HG03039 (cell line): Measurements from ENCODE around the gene PDPK1.
"Not testable (repeated sequence)": the region's sequence is repeated elsewhere in the genome, so short reads cannot be mapped to it uniquely, and the experiment has no call there.

Experiments
- ATAC-seq: cut with Tn5 transposase; IDR thresholded peaks from one replicate; pipeline ENCODE4 v1.9.1; 2021; ENCODE audit warnings: mild to moderate bottlenecking, moderate library complexity; ENCODE audit not compliant: unreplicated experiment

PDPK1 gene

DNA sequence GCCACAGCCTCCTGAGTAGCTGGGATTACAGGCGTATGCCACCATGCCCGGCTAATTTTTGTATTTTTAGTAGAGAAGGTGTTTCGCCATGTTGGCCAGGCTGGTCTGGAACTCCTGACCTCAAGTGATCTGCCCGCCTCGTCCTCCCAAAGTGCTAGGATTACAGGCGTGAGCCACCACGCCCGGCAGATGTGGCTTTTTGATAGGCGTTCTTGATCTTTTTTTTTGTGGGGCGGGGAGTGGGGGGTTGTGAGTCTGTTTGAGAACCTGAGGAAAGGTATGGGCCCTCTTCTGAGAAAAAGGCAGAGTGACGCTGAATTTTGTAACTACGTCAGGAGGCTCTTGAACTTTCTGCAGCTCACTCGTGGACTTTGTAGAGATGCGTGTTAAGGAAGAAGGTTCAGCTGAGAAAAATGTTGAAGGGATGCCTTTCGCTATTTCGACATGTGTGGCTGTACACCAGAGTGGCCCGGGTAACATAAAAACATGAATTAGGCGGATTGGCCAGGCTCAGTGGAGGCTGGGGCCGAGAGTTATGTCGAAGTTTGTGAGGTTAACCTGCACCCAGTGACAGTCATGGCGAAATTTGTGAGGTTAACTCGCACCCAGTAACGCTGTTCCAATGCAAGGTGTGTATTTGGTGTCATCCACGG lies 1.5 kb downstream of the PDPK1 start:
- ATAC-seq: not testable (repeated sequence)

DNA sequence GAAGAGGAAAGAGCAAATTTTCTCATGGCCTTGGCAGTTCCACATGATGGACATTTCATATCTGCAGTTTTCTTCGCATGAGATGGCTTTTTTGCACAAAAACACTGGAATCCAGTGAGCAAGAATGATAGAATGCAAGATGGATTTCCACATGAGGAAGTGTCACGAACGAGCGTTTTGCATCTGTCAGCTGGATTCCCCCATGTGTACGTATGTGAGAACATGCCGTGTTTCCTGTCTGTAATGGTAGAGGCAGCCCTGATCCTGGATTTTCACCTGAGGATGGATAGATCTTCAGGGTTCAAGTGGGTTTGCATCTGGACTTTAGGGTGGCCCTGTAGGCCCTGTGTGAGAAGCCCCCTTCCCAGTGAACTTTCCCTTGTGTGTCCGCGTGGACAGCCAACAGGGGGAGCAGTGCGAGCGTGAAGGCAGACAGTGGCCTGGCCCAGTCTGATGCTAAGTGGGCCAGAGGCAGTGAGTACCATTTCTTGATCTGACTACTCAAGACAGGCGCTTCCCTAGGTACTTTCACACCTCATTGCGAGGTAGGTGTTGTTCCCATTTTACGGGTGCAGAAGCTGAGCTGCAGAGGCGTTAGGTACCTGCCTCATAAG lies 2.1 kb downstream of the PDPK1 start:
- not testable (repeated sequence) for ATAC-seq

DNA sequence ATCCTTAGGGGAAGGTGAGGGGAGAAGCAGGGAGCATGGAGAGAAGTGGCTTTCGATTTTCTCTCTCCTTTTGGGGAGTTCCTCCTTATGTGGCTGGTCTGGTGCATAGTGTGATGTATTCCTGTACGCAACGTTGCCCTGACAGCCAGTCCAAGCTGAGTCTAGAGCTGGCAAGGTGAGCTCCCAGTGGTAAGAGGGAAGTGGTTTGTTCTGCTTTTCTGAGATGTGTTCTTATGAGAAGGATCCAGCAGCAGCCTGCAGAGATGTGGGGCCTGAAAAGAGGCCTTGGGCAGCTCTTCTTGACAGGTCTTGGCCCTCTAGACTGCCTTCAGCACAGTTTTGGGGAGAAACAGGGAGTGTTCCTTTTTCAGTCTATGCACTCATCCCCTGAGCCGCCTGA lies 3.1 kb downstream of the PDPK1 start:
- not testable (repeated sequence) for ATAC-seq

DNA sequence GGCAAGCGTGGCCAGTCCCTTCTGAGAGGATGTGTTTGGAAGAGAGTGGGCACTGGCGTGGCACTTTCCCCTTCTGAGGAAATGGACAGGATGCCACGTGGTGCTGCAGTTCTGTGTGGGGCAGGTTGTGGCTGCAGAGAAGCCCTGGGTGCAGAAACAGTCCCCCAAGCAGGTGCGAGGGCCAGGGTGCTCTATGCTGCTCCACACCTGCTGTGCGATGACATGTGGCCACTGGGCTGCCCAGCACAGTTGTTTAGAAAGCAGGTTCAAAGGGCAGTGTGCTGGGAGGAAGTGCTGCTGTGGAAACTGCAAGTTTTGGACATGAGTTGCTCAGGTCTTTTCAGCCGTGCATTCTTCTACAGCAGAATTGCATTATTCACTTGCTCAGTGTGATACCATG lies 3.6 kb downstream of the PDPK1 start:
- ATAC-seq: not testable (repeated sequence)

DNA sequence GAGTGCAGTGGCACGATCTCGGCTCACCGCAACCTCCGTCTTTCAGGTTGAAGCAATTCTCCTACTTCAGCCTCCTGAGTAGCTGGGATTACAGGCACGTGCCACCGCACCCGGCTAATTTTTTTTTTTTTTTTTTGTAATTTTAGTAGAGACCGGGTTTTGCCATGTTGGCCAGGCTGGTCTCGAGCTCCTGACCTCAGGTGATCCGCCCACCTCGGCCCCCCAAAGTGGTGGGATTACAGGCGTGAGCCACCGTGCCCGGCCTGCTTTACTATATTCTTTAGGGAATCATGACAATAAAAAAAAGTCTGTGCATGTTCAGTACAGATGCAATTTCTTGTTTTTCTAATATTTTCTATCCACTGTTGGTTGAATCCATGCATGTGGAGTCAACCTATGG lies 6.0 kb downstream of the PDPK1 start:
- not testable (repeated sequence) for ATAC-seq

DNA sequence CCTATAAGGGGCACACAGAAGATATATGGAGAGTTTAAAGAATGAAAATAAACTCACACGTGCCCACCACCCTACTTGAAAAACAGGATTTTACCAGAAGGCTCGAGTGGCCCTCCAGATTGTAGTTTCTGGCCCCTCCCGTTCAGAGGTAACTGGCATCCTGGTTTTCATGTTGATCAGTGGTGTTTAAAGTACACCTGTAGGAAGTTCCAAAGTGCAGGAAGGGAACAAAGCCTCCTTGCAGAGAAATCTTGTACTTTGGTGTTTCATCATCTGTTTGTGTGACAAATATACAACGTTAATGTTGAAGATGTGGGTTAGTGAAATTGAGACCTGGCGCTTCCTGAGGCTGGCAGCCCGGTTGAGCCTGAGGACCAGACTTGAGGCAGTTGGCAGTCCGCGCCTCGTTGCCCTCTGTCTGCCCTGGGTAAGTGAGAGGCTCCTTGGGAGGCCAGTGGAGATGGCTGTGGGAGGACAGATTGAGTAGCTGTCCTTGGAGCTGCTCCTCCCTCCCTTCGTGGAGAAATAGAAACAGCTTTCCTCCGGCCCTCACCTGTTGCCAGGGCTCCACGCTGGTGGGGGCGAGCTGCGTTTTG lies 12.6 kb downstream of the PDPK1 start:
- not testable (repeated sequence) for ATAC-seq

DNA sequence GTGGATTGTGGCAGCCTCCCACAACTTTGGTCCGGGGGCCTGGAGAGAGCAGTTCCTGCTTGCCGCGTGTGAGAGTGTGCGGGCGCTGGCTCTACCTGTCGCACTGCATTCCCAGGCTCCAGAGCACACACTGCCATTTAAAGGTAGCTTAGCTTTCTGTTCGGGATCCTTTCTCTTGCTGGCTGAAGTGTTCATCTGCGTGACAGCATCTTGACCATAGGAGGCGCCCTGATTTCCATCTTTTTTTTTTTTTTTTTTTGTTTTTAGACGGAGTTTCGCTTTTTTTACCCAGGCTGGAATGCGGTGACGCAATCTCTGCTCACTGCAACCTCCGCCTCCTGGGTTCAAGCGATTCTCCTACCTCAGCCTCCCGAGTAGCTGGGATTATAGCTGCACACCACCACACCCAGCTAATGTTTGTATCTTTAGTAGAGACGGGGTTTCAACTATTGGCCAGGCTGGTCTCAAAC lies 13.6 kb downstream of the PDPK1 start:
- not testable (repeated sequence) for ATAC-seq

DNA sequence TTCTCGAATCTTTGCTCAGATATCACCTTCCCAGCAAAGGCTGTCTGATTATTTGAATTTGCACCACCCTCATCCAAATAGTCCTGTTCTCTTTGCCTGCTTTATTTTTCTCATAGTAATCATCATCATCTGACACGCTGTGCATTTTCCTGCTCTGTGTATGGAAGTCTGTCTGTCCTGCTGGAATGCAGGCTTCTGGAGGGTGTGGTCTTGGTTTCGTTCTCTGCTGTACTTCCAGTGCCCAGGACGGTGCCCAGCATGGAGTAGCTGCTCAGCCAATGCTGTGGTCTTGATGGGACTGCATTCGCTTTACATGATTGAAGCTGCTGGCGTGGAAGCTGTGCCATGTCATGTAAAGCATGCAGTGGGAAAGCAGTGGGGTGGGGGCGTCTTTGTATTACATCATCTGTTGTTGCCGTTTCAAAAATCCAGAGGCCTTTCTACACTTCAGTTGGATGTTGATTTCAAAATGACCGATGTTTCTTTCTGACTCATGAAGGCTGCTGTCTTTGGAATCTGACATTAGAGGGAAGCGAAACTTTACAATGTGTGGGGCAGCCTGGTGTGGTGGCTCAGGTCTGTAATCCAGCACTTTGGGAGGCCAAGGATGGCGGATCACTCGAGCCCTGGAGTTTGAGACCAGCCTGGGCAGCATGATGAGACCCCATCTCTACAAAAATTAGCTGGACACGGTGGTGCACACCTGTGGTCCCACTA lies 17.0 kb downstream of the PDPK1 start:
- not testable (repeated sequence) for ATAC-seq

DNA sequence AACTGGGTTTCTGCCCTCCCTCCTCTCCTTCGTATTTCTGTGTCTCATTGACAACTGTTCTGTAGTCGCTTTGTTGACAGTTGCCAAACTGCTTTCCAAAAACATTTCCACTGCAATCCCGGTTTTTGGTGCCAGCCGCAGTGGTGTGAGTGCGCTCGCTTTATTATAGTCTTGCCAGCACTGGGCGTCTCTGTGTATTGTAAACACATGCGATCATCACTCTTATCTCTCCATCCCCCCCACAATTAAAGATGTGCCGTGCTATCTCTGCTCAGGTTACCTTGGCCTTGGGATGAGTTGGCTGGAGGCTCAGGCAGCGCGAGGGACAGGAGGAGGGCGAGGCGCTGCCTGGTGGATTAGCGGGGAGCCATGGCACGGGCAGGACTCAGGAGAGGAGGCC lies 19.3 kb downstream of the PDPK1 start:
- not testable (repeated sequence) for ATAC-seq

DNA sequence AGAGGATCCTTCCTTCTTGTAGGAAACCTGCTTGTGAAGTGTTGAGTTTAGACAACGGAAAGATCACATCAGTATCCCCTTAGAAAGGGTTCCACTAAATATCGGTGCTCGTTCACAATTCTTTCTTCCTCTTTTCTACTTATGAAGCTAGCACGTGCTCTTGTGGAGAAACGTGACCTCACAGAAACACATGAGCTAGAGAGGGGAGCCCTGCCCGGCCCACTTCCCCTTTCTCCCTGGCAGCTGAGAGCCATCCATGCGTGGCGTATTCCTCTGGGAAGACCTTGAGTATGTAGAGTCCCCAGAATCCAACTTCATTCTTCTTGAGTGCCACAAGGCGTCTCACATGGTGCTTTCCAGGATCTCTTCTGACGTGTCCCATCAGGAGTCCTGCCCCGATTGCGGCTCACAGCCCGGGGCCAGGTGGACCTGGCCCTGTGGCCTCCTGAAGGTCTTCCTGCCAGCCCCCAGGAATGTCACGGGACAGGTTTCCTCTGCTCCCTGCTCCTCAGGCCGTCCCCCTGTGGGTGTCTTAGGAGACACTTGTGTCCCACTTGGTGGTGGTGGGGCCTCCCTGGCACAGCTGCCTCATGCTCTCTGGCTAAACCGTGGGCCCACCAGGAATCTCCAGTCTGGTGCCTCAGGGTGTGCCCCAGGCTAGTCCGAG lies 22.4 kb downstream of the PDPK1 start:
- ATAC-seq: not testable (repeated sequence)

DNA sequence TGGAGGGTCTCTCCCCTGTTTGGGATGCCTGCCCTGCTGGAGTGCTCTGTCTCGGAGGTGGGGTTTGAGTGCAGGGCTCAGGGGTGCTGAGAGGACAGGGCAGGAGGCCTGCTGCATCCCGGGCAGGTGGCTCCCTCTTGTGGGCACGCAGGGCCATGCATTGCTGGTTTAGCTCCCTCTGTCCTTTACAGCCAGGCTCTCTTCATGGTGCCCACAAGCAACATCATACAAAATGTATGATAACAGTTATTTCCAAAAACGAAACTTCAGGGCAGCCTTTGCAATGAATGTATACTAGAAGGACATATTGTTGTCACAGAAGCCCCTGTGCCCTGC lies 22.9 kb downstream of the PDPK1 start:
- not testable (repeated sequence) for ATAC-seq

DNA sequence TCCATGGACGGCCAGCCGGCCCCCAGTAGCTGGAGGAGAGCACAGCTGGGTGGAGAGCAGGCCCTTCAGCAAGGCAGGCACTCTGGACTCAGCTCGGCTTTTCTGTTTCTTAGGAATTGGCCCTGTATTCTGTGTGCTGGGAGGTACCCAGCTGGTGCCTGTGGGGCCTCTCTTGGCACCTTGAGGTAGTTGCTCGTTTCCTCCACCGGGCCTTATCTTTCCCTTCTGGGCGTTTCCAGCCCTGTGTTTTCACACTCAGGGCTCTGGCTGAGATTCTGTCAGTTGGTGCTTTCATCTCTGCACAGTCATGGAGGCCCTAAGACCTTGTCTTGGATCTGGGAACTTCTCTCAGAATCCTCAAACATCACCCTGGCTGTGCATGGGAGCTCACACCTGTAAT lies 29.7 kb downstream of the PDPK1 start:
- not testable (repeated sequence) for ATAC-seq

DNA sequence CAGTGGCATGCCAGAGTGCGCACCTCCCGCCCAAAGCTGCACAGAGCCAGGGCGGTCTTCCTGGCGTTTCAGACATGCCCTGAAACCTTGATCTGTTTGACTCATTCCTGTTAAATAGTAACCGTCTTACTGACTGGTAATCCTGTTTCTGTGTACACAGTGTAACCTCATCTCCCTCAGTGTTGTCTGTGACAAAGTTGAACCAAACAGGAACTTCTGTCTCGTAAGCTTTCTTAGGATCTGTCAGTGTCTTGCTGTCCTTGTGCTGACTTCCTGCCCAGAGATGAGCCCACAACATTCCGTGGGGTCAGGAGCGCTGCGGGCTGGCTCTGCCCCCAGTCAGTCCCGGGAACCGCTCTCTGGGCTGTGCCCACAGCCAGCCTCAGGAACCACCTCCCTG lies 30.8 kb downstream of the PDPK1 start:
- ATAC-seq: not testable (repeated sequence)

DNA sequence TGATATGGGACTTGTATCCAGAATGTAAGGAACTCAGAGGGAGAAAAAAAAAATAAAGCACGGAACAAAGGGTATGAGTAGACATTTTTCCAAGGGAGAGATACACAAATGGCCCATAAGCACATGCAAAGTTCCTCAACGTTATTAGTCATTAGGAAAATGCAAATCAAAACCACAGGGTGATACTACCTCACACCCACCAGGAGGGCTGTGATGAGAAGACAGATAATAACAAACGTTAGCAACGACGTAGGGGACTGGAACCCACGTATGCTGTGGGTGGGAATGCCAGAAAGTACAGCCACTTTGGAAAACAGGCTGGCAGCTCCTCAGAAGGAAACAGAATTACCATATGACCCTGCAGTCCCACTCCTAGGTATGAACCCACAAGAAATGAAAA lies 34.9 kb downstream of the PDPK1 start:
- ATAC-seq: not testable (repeated sequence)

DNA sequence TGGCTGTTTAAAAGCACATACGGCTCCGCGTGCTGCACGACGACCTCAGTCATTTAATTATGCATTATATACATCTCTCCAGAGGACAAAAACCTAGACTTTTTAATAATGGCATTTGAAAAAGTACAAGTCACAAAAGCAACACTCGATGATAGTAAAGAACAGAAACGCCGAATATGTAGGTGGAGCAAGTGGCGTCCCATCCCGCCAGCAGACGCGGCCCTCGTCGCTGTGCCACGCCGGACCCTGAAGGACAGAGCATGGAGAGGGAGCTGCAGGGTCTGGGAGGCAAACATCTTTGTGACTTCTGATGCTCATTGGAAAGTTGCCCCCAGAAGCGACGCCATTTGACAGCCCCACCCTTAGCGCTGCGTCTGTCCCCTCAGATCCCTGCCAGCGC lies 38.0 kb downstream of the PDPK1 start:
- ATAC-seq: not testable (repeated sequence)

DNA sequence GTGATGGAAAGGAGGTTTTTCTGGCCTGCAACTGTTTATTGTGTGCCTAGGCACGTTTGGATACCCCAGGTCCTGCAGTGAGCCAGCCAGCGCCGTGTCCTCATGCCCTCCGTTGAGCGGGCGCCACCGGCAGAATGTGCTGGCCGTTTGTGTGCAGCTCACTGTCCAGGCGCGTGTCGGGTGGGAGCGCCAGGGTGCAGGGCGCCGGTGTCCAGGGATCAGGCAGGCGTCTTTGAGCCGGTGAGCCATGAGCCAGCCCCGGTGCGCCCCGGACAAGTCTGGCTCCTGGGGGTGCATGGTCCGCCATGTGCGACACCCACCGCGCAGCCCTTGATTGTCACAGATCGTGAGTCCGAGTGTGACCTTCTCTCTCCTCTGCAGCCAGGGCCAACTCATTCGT lies 39.2 kb downstream of the PDPK1 start:
- not testable (repeated sequence) for ATAC-seq

DNA sequence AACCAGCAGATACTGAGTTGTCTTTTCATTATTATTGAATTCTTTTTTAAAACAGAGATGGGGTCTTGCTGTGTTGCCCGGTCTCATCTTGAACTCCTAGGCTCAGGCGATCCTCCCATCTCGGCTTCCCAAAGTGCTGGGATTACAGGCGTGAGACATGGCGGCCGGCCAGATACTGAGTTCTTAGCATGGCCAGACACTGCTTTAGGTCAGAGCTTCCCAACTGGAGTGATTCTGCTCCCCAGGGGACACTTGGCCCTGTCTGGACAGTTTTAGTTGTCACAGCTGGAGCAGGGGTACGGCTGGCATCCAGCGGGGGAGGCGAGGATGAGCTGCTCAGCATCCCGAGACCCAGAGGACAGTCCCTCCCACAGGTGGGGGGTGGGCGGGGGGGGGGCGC lies 41.1 kb downstream of the PDPK1 start:
- not testable (repeated sequence) for ATAC-seq

DNA sequence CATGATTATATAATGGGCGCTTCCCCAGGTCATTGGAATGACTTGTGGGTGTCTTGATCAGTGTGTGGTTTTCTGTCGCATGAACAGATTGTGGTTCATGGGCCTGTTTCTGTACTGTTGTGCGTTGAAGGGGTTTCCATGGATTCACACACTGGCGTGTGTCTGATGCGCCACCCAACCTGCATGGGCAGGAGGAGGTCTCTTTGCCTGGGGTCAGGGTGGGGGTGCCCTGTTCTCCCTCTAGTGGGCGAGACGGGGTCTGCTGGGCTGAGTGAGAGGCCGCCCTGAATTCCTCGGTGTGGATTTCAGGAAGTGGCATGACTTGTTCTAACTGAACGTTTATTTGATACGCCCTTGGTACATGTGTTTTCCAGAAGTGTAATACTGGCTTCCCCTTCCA lies 42.3 kb downstream of the PDPK1 start:
- not testable (repeated sequence) for ATAC-seq

DNA sequence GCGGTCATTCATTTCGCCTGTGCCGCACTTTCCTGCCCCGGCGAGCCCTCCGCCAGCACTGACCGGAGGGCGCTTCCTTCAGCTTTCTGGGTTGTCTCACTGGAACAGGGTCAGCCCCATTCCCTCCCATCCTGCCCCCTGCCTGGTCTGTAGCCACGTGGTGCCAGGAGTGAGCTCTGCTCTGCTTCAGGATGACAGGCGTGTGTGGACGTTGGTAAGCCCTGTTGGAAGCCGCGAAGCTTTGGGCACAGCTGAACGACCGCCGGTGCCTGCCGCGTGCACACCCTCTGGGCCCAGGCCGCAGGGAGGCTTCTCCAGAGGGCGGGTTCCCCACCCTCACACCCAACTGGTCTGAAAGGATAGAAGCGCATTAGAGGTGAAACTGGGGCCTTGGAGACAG lies 43.0 kb downstream of the PDPK1 start:
- ATAC-seq: not testable (repeated sequence)

DNA sequence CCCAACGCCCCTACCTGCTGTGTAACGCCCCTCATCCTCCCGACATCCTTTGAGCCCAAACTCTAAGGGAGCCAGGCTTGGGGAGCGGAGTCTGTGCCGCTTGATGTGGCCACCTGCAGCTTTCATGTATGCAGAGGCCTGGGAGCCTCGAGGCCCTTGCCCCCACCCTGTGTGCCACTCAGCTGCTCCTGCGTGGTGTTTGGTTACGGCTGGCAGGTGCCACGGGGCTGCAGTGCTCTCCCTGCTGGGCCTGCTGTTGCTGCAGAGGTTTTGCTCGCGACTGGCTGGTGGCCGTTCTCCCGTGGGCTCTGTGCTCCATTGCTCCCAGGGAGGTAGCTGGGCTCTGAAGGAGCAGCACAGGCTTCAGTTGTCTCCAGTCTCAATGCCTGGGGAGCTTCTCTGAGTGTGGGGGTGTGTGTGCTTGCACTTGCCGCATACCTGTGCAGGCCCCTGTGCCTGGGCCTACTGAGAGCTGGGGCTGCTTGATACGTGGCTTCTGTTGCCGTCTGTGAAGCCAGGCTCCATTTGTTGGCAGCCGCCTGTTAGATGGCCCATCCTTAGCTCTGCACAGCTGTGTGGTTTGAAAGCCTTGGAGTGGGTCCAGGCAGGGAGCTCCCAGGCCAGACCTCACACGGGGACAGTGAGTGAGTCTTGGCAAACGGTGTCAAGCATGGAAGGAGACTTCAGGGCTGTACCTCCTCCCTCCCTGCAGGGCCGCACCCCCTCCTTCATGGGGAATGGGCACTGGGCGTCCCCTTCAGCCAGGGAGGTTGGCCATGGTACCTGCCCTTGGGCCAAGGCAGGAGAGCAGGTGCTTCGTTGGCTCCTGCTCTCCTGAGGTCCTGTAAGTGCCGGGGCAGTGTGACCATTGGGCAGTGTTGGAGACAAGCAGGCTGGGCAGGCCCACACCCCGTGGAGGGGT lies 47.2 kb downstream of the PDPK1 start:
- no peak for ATAC-seq
